ENCODE measurements around the gene ASB9.

DNA sequence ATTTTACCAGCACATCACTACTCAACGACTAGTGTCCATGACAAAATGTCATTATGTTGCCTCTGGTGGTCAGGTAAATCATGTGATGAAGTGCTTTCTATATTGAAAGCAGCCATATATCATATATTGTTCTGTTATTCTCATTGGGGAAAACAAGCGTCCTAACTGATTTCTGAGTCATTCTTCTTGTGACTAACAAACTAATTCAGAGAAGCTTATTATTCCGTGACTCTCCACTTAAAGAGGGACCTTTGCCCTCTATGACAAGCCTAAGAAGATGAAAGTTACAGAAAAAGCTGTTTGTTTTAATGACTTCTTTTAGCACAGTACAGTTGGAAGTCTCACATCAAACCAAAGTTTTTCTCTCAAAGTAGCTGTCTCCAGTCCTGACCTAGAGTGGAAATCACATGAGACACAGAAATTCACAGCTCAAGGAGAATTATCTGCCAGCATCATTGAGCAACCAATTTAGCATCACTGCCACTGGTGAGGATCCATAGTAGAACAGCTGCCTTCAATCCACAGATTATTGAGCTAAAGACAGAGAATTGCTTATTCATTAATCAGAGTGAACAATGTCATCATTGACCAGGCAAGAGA is 36.4 kb downstream of the ASB9 start:
- no peak for TF ChIP-seq CTCF (IDR thresholded peaks at IDR 0.05)
- TF ChIP-seq POLR2A (IDR thresholded peaks at IDR 0.05): no peak
